Smooth muscle cell (in vitro differentiated cells): ENCODE data around the gene HRH1. TPM values are rescaled to one million over a fixed set of nuclear protein-coding genes. Genes with fewer than 3 reads are reported as not detected.
"Not testable (repeated sequence)": the region's sequence is repeated elsewhere in the genome, so short reads cannot be mapped to it uniquely, and the experiment has no call there.

Experiments
- DNase-seq: peaks from one replicate; lab custom pipeline; 2025; ENCODE audit not compliant: unreplicated experiment; lab: John Stamatoyannopoulos, UW
- H2AFZ ChIP-seq: fragments of 200-600 bp; sonication (generic); 2 replicates; pipeline ENCODE4 v1.6.0; 2016; ENCODE audit warnings: antibody characterized with exemption, low read depth, mild to moderate bottlenecking
- H3F3A ChIP-seq: fragments of 200-600 bp; sonication (generic); 2 replicates; pipeline ENCODE4 v1.6.0; 2017; ENCODE audit warnings: antibody characterized with exemption, low read depth
- H3K27ac ChIP-seq: fragments of 200-600 bp; sonication (generic); 2 replicates; pipeline ENCODE4 v1.5.1; 2016; ENCODE audit warnings: low read depth, mild to moderate bottlenecking
- H3K27me3 ChIP-seq: fragments of 200-600 bp; sonication (generic); 2 replicates; pipeline ENCODE4 v1.6.1; 2016; ENCODE audit warnings: low read depth, mild to moderate bottlenecking
- H3K36me3 ChIP-seq: fragments of 200-600 bp; sonication (generic); 2 replicates; pipeline ENCODE4 v1.5.1; 2016; ENCODE audit warnings: low read depth
- H3K4me1 ChIP-seq: fragments of 200-600 bp; sonication (generic); 2 replicates; pipeline ENCODE4 v1.5.1; 2016; ENCODE audit warnings: low read depth
- H3K4me2 ChIP-seq: fragments of 200-600 bp; sonication (generic); 2 replicates; pipeline ENCODE4 v1.6.0; 2016; ENCODE audit warnings: mild to moderate bottlenecking
- H3K4me3 ChIP-seq: fragments of 200-600 bp; sonication (generic); 2 replicates; pipeline ENCODE4 v1.5.1; 2016; ENCODE audit warnings: mild to moderate bottlenecking
- H3K79me2 ChIP-seq: fragments of 200-600 bp; sonication (generic); 2 replicates; pipeline ENCODE4 v1.6.0; 2016; ENCODE audit warnings: low read depth, mild to moderate bottlenecking
- H3K9ac ChIP-seq: fragments of 200-600 bp; sonication (generic); 2 replicates; pipeline ENCODE4 v1.6.0; 2016; ENCODE audit warnings: low read depth
- H3K9me3 ChIP-seq: fragments of 200-600 bp; sonication (generic); replicated peaks from 2 replicates; pipeline ENCODE4 v1.5.1; 2016; ENCODE audit warnings: low read depth
- H4K20me1 ChIP-seq: fragments of 200-600 bp; sonication (generic); 2 replicates; pipeline ENCODE4 v1.6.0; 2016; ENCODE audit warnings: low read depth
- CTCF ChIP-seq: fragments of 200-600 bp; sonication (generic); IDR thresholded peaks from 2 replicates; pipeline ENCODE4 v1.5.1; 2017; ENCODE audit warnings: borderline replicate concordance, mild to moderate bottlenecking, antibody characterized with exemption; ENCODE audit not compliant: insufficient read depth, poor library complexity, severe bottlenecking
- WGBS: methylation state at CpG from one replicate; pipeline ENCODE4 v1.1.7; 2016; ENCODE audit warnings: low lambda C conversion rate; 5-methylcytosine and 5-hydroxymethylcytosine counted together
- polyA plus RNA-seq: library from polyadenylated mRNA; unstranded; fragments of >200 nt; fragmentation: Nextera tagmentation; extraction: Ambion mirVana; gene quantifications from 2 replicates; pipeline ENCODE4 v1.2.1, GENCODE V29; 2016
- total RNA-seq: library from RNA; depleted of rRNA; stranded (reverse); fragments of >200 nt; gene quantifications from 2 replicates; pipeline ENCODE4 v1.2.3, GENCODE V29; 2014

Gene HRH1
- total and polyA plus RNA-seq, 2 experiments from 2014 or later, result 7.3 to 9.9 TPM

- DNase-seq, result no peak
- no peak overlapping the region for H2AFZ ChIP-seq
- H3K79me2 ChIP-seq, result no peaks in the 10 kb centered on the region
- H4K20me1 ChIP-seq, result no peaks in the 10 kb centered on the region
- no peak overlapping the region for H3K27ac ChIP-seq
- TF ChIP-seq CTCF, result no peak
- H3K9ac ChIP-seq, result no peak overlapping the region
- no peaks in the 10 kb centered on the region for H3F3A ChIP-seq
- H3K4me3 ChIP-seq, result no peak overlapping the region
- H3K4me2 ChIP-seq, result no peak overlapping the region
- H3K9me3 ChIP-seq, result no peaks in the 10 kb centered on the region
- H3K27me3 ChIP-seq, result no peaks in the 10 kb centered on the region
- 82% methylated on average over 4 of the region's 4 CpGs for WGBS
- H3K4me1 ChIP-seq, result no peaks in the 10 kb centered on the region
- H3K36me3 ChIP-seq, result no peaks in the 10 kb centered on the region
Observed at GRCh38 chr3:11172096-11172690, 17.9 kb downstream of the HRH1 start.

- no peak overlapping the region for H3K9ac ChIP-seq
- no peaks in the 10 kb centered on the region for H3K27me3 ChIP-seq
- H4K20me1 ChIP-seq, result no peaks in the 10 kb centered on the region
- 94% methylated on average over 4 of the region's 4 CpGs for WGBS
- H3K4me1 ChIP-seq, result no peaks in the 10 kb centered on the region
- no peak overlapping the region for H3K4me3 ChIP-seq
- H3K36me3 ChIP-seq, result no peaks in the 10 kb centered on the region
- no peak overlapping the region for H2AFZ ChIP-seq
- no peak overlapping the region for H3K27ac ChIP-seq
- TF ChIP-seq CTCF, result no peak
- H3F3A ChIP-seq, result no peaks in the 10 kb centered on the region
- no peaks in the 10 kb centered on the region for H3K9me3 ChIP-seq
- DNase-seq, result no peak
- no peak overlapping the region for H3K4me2 ChIP-seq
- no peaks in the 10 kb centered on the region for H3K79me2 ChIP-seq
Observed at GRCh38 chr3:11173828-11174465, 19.7 kb downstream of the HRH1 start.

GRCh38 chr3:11178421-11178820, 24.1 kb downstream of the HRH1 start:
- WGBS, result 96% methylated on average over 8 of the region's 8 CpGs
- H4K20me1 ChIP-seq, result no peaks in the 10 kb centered on the region
- no peak overlapping the region for H3K4me3 ChIP-seq
- no peaks in the 10 kb centered on the region for H3K36me3 ChIP-seq
- no peak overlapping the region for H2AFZ ChIP-seq
- no peaks in the 10 kb centered on the region for H3K9me3 ChIP-seq
- no peak for TF ChIP-seq CTCF
- no peaks in the 10 kb centered on the region for H3K4me1 ChIP-seq
- DNase-seq, result no peak
- no peaks in the 10 kb centered on the region for H3K27me3 ChIP-seq
- H3K79me2 ChIP-seq, result no peaks in the 10 kb centered on the region
- no peak overlapping the region for H3K9ac ChIP-seq
- H3K27ac ChIP-seq, result no peak overlapping the region
- no peak overlapping the region for H3K4me2 ChIP-seq
- H3F3A ChIP-seq, result no peaks in the 10 kb centered on the region

- not testable (repeated sequence) for H2AFZ ChIP-seq, H3K4me1 ChIP-seq, H3K36me3 ChIP-seq, H3K9me3 ChIP-seq, DNase-seq, H3K9ac ChIP-seq, H3K4me3 ChIP-seq, H3K79me2 ChIP-seq, H3K27ac ChIP-seq, H3F3A ChIP-seq, H3K27me3 ChIP-seq, H4K20me1 ChIP-seq, H3K4me2 ChIP-seq
- 87% methylated on average over 15 of the region's 15 CpGs for WGBS
Observed at GRCh38 chr3:11184328-11184969, 30.2 kb downstream of the HRH1 start.
